OCI-LY1 (cell line): ENCODE measurements around the gene PLEKHA7.

Experiments used
- H2AFZ ChIP-seq: fragments of 200-600 bp; sonication (generic), shearing (Covaris generic); 2 replicates; pipeline ENCODE4 v1.6.0; 2014; ENCODE audit warnings: antibody characterized with exemption, mild to moderate bottlenecking, low read length
- H3F3A ChIP-seq: fragments of 200-600 bp; sonication (generic), shearing (Covaris generic); 2 replicates; pipeline ENCODE4 v1.6.0; 2014; ENCODE audit warnings: mild to moderate bottlenecking, antibody characterized with exemption, low read length, moderate library complexity; ENCODE audit not compliant: insufficient read depth
- H3K27ac ChIP-seq: fragments of 200-600 bp; sonication (generic); 2 replicates; pipeline ENCODE4 v1.5.1; 2014; ENCODE audit warnings: low read length, mixed run types, mild to moderate bottlenecking, low read depth; ENCODE audit not compliant: poor library complexity, severe bottlenecking
- H3K27me3 ChIP-seq: fragments of 200-600 bp; sonication (generic); 2 replicates; pipeline ENCODE4 v1.6.0; 2014; ENCODE audit warnings: antibody characterized with exemption, mild to moderate bottlenecking, low read length, moderate library complexity; ENCODE audit not compliant: insufficient read depth
- H3K36me3 ChIP-seq: fragments of 200-600 bp; sonication (generic); 2 replicates; pipeline ENCODE4 v1.6.1; 2014; ENCODE audit warnings: mild to moderate bottlenecking, antibody characterized with exemption, low read length, moderate library complexity, mixed read lengths; ENCODE audit not compliant: insufficient read depth
- H3K4me1 ChIP-seq: fragments of 200-600 bp; sonication (generic); 2 replicates; pipeline ENCODE4 v1.5.1; 2014; ENCODE audit warnings: mild to moderate bottlenecking, low read length, moderate library complexity; ENCODE audit not compliant: insufficient read depth, severe bottlenecking
- H3K4me2 ChIP-seq: fragments of 200-600 bp; sonication (generic), shearing (Covaris generic); 2 replicates; pipeline ENCODE4 v1.6.1; 2014; ENCODE audit warnings: low read length
- H3K4me3 ChIP-seq: fragments of 200-600 bp; sonication (generic); 2 replicates; pipeline ENCODE4 v1.5.1; 2014; ENCODE audit warnings: low read length, low read depth, mild to moderate bottlenecking, mixed read lengths; ENCODE audit not compliant: poor library complexity, severe bottlenecking
- H3K79me2 ChIP-seq: fragments of 200-600 bp; shearing (Covaris generic); 2 replicates; pipeline ENCODE4 v1.6.1; 2016; ENCODE audit warnings: mixed run types, low read length, mixed read lengths; ENCODE audit not compliant: insufficient read depth
- H3K9ac ChIP-seq: fragments of 200-600 bp; sonication (generic), shearing (Covaris generic); 2 replicates; pipeline ENCODE4 v1.6.1; 2014; ENCODE audit warnings: mild to moderate bottlenecking, low read length, mixed read lengths
- H3K9me2 ChIP-seq: fragments of 200-600 bp; sonication (generic), shearing (Covaris generic); 2 replicates; pipeline ENCODE4 v1.6.1; 2014; ENCODE audit warnings: low read depth, mild to moderate bottlenecking, low read length, mixed read lengths
- H3K9me3 ChIP-seq: fragments of 200-600 bp; shearing (Covaris generic); 2 replicates; pipeline ENCODE4 v1.6.1; 2014; ENCODE audit warnings: low read length, mixed read lengths
- H4K20me1 ChIP-seq: fragments of 200-600 bp; sonication (generic), shearing (Covaris generic); 2 replicates; pipeline ENCODE4 v1.6.0; 2016; ENCODE audit warnings: mild to moderate bottlenecking, low read length; ENCODE audit not compliant: insufficient read depth
- EZH2 ChIP-seq: fragments of 200-600 bp; sonication (generic), shearing (Covaris generic); IDR thresholded peaks from 2 replicates; pipeline ENCODE4 v1.8.0; 2017; ENCODE audit warnings: borderline replicate concordance, mixed run types, mild to moderate bottlenecking, antibody characterized with exemption, low read length, moderate library complexity, mixed read lengths
- TF ChIP-seq, protein P1 (sequence below): fragments of 200-600 bp; sonication (generic), shearing (Covaris generic); IDR thresholded peaks from 2 replicates; pipeline ENCODE4 v1.5.1; 2017; ENCODE audit warnings: mild to moderate bottlenecking, antibody characterized with exemption, low read length, moderate library complexity, mixed read lengths

The PLEKHA7 gene

DNA sequence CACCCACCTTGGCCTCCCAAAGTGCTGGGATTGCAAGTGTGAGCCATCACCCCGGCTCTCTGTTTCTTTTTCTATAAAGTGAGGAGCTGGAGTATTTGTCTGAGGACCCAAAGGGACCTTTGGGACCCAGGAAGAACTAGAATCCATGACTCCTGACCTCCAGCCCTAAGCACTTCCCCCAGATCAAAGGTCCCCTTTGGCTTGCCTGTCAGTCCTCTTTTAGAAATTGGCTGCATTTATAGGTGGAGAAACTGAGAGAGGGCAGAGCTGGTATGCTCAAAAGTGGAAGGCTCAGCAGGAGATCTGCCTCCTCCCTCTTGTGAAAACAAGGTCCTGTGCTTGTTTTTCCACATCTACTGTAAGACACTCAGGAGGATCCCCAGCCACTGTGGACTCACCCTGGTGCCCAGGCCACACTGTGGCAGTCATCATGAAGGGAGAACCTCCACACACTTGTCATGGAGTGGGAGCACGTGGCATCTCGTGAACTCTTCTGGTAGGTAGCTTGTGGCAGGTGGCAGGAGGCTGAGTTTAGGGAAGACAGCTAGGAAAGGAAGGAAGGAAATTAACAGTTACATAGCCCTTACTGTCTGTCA is 12.4 kb upstream of the PLEKHA7 start:
- Histone ChIP-seq H3K4me2 (no peak overlapping the region), H3K79me2 (no peaks in the 10 kb centered on the region), H3K9ac (no peak overlapping the region), H3K9me3 (no peaks in the 10 kb centered on the region), H4K20me1 (no peaks in the 10 kb centered on the region), H3K27me3 (no peaks in the 10 kb centered on the region), H3K4me3 (no peak overlapping the region), H3F3A (no peaks in the 10 kb centered on the region), H3K27ac (no peak overlapping the region), H3K4me1 (no peaks in the 10 kb centered on the region), H2AFZ (no peak overlapping the region), H3K36me3 (no peaks in the 10 kb centered on the region), H3K9me2 (no peaks in the 10 kb centered on the region)
- TF ChIP-seq EZH2, result no peak
- TF ChIP-seq, protein P1, sequence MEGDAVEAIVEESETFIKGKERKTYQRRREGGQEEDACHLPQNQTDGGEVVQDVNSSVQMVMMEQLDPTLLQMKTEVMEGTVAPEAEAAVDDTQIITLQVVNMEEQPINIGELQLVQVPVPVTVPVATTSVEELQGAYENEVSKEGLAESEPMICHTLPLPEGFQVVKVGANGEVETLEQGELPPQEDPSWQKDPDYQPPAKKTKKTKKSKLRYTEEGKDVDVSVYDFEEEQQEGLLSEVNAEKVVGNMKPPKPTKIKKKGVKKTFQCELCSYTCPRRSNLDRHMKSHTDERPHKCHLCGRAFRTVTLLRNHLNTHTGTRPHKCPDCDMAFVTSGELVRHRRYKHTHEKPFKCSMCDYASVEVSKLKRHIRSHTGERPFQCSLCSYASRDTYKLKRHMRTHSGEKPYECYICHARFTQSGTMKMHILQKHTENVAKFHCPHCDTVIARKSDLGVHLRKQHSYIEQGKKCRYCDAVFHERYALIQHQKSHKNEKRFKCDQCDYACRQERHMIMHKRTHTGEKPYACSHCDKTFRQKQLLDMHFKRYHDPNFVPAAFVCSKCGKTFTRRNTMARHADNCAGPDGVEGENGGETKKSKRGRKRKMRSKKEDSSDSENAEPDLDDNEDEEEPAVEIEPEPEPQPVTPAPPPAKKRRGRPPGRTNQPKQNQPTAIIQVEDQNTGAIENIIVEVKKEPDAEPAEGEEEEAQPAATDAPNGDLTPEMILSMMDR, result no peak

DNA sequence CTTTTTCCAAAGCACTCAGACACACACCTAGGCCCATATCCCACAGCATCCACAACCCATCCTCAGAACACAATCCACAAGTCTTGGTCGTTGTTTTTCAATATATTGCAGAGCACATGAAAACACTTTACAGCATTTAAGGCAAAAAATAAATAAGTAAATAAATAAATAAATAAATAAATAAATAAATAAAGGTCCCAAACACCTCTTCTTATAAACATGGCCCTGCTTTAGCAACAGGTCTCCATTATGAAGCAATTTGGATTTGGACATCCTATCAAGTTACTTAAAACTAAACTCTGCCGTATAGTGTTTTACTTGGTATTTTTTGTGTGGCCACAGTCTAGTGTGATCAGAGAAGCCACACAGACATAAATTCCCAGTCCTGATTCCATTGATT is 10.7 kb upstream of the PLEKHA7 start:
- H3K79me2 ChIP-seq, result no peaks in the 10 kb centered on the region
- no peaks in the 10 kb centered on the region for H3K4me1 ChIP-seq
- no peak overlapping the region for H2AFZ ChIP-seq
- no peak overlapping the region for H3K27ac ChIP-seq
- no peak overlapping the region for H3K9ac ChIP-seq
- no peaks in the 10 kb centered on the region for H3F3A ChIP-seq
- no peaks in the 10 kb centered on the region for H3K9me3 ChIP-seq
- no peaks in the 10 kb centered on the region for H3K36me3 ChIP-seq
- no peak overlapping the region for H3K4me2 ChIP-seq
- no peaks in the 10 kb centered on the region for H4K20me1 ChIP-seq
- TF ChIP-seq, protein P1, result no peak
- no peak for TF ChIP-seq EZH2
- no peak overlapping the region for H3K4me3 ChIP-seq
- no peaks in the 10 kb centered on the region for H3K9me2 ChIP-seq
- H3K27me3 ChIP-seq, result no peaks in the 10 kb centered on the region

DNA sequence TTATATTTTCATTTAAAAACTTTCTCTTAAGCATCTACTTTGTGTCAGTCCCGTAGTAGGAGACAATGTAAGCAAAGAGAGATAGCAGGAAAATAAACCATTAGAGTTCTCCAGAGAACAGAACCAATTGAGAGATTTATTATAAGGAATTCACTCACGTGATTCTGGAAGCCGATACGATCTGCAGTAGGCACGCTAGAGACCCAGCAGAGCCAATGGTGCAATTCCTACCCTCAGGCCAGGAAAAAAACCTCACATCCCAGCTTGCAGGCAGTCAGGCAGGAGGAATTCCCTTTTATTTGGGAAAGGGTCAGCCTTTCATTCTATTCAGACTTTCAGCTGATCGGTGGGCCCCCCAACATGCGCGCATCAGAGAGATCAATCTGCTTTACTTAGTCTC is 7.3 kb upstream of the PLEKHA7 start:
- Histone ChIP-seq H3K9me2 (no peaks in the 10 kb centered on the region), H3K4me1 (no peaks in the 10 kb centered on the region), H3K79me2 (no peaks in the 10 kb centered on the region), H3K9ac (no peak overlapping the region), H3K4me2 (no peak overlapping the region), H3F3A (no peaks in the 10 kb centered on the region), H3K36me3 (no peaks in the 10 kb centered on the region), H2AFZ (no peak overlapping the region), H3K4me3 (no peak overlapping the region), H3K27me3 (no peaks in the 10 kb centered on the region), H3K9me3 (no peaks in the 10 kb centered on the region), H4K20me1 (no peaks in the 10 kb centered on the region), H3K27ac (no peak overlapping the region)
- TF ChIP-seq EZH2, result no peak
- TF ChIP-seq, protein P1, result no peak
